Stimulated activated naive CD8-positive, alpha-beta T cell treated with anti-CD3 and anti-CD28 coated beads, Interleukin-15, amount 100 ng/mL, for 72 hours (primary cell): ENCODE results near the gene PPP2R3A.
"Not testable (repeated sequence)": the region's sequence is repeated elsewhere in the genome, so short reads cannot be mapped to it uniquely, and the experiment has no call there.

ENCODE experiments used
- ATAC-seq: fragments of 150-1000 bp; cut with Tn5 transposase; 2 replicates; pipeline ENCODE4 v1.10.0; 2021; ENCODE audit warnings: mild to moderate bottlenecking, moderate library complexity
- DNase-seq, 2 donors: peaks; one replicate each; pipeline ENCODE4 v3.0.0; 2021 to 2022
- H3K27ac Mint-ChIP-seq, 2 donors: one replicate each; pipeline ENCODE4 v1.8.0; 2022; ENCODE audit warnings: mild to moderate bottlenecking in 2 of 2, mixed read lengths in 2 of 2, moderate library complexity in 2 of 2
- H3K27me3 Mint-ChIP-seq: one replicate; pipeline ENCODE4 v1.8.0; 2022; ENCODE audit warnings: mixed read lengths
- H3K4me1 Mint-ChIP-seq: one replicate; pipeline ENCODE4 v1.8.0; 2022; ENCODE audit warnings: mild to moderate bottlenecking, mixed read lengths
- H3K4me3 Mint-ChIP-seq, 2 donors: one replicate each; pipeline ENCODE4 v1.8.0; 2022; ENCODE audit warnings: mild to moderate bottlenecking in 2 of 2, mixed read lengths in 2 of 2, moderate library complexity in 1 of 2
- H3K9me3 Mint-ChIP-seq, 2 donors: one replicate each; pipeline ENCODE4 v1.8.0; 2022; ENCODE audit warnings: mixed read lengths in 2 of 2

Gene PPP2R3A

GRCh38 chr3:136083641-136084382 is 118.3 kb downstream of the PPP2R3A start:
- H3K27me3 Mint-ChIP-seq, H3K4me3 Mint-ChIP-seq, ATAC-seq, H3K27ac Mint-ChIP-seq, DNase-seq, H3K4me1 Mint-ChIP-seq: not testable (repeated sequence)
- peaks cover 7 to 16% of the 10 kb centered on the region in 2 donors for H3K9me3 Mint-ChIP-seq

DNA sequence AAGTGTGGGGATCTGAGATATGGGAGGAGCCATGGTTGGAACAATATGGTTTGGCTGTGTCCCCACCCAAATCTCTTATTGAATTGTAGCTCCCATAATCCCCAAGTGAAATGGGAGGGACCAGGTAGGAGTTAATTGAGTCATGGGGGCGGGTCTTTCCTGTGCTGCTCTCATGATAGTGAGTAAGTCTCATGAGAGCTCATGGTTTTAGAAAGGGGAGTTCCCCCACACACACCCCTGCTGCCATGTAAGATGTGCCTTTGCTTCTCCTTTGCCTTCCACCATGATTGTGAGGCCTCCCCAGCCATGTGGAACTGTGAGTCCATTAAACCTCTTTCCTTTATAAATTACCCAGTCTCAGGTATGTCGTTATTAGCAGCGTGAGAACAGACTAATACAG is 119.5 kb downstream of the PPP2R3A start:
- not testable (repeated sequence) for H3K4me1 Mint-ChIP-seq, H3K27ac Mint-ChIP-seq, DNase-seq, H3K4me3 Mint-ChIP-seq, ATAC-seq, H3K27me3 Mint-ChIP-seq
- peaks cover 7 to 16% of the 10 kb centered on the region in 2 donors for H3K9me3 Mint-ChIP-seq

GRCh38 chr3:136093771-136094170 is 128.2 kb downstream of the PPP2R3A start:
- no peak overlapping the region for H3K27ac Mint-ChIP-seq
- H3K4me1 Mint-ChIP-seq: peaks cover 5% of the 10 kb centered on the region
- no peak overlapping the region for H3K4me3 Mint-ChIP-seq
- H3K9me3 Mint-ChIP-seq: no peaks in the 10 kb centered on the region
- H3K27me3 Mint-ChIP-seq: peaks cover 7% of the 10 kb centered on the region
- no peak for DNase-seq
- ATAC-seq: no peak

- H3K9me3 Mint-ChIP-seq: no peaks in the 10 kb centered on the region
- ATAC-seq: no peak
- no peak overlapping the region for H3K4me3 Mint-ChIP-seq
- no peak for DNase-seq
- peaks cover 24% of the 10 kb centered on the region for H3K4me1 Mint-ChIP-seq
- H3K27me3 Mint-ChIP-seq: no peaks in the 10 kb centered on the region
- H3K27ac Mint-ChIP-seq: no peak overlapping the region
Measured at GRCh38 chr3:136105044-136105443, 139.5 kb downstream of the PPP2R3A start.

GRCh38 chr3:136106101-136106500 is 140.6 kb downstream of the PPP2R3A start:
- no peak overlapping the region for H3K27ac Mint-ChIP-seq
- peaks cover 27% of the 10 kb centered on the region for H3K4me1 Mint-ChIP-seq
- ATAC-seq (no peak), DNase-seq (no peak)
- no peaks in the 10 kb centered on the region for H3K9me3 Mint-ChIP-seq
- no peak overlapping the region for H3K4me3 Mint-ChIP-seq
- no peaks in the 10 kb centered on the region for H3K27me3 Mint-ChIP-seq

DNA sequence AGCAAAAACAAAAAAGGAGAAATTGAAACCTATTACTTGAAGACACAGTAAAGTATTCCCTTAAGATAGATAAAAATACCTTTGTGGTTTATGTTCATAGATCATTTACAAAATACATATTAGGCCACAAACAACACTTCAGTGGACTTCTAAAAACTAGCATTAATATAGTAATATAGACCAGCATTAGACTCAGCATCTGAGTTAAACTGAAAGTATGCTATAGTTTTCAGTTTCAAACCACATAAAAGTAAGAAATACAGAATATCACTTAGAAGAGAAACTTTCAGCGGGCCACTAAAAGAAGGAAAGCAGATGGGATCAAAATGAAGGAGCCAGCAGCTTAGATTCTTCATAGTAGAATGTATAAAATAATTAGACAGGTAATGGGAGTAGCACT is 144.0 kb downstream of the PPP2R3A start:
- H3K4me3 Mint-ChIP-seq: peak overlapping the region in 1 of 2 donors; percentile 2
- H3K4me1 Mint-ChIP-seq: peaks cover 27% of the 10 kb centered on the region
- no peaks in the 10 kb centered on the region for H3K9me3 Mint-ChIP-seq
- H3K27ac Mint-ChIP-seq: no peak overlapping the region
- ATAC-seq (peak; percentile 76), DNase-seq (no peak)
- H3K27me3 Mint-ChIP-seq: no peaks in the 10 kb centered on the region

- Mint-ChIP-seq H3K27me3 (no peaks in the 10 kb centered on the region), H3K9me3 (no peaks in the 10 kb centered on the region), H3K4me1 (peaks cover 19% of the 10 kb centered on the region), H3K27ac (no peak overlapping the region), H3K4me3 (no peak overlapping the region)
- no peak for ATAC-seq
- DNase-seq: no peak
Measured at GRCh38 chr3:136110481-136110880, 145.0 kb downstream of the PPP2R3A start.

- Mint-ChIP-seq H3K4me3 (no peak overlapping the region), H3K4me1 (peaks cover 9% of the 10 kb centered on the region), H3K9me3 (peaks cover 0 to 12% of the 10 kb centered on the region in 2 donors), H3K27ac (no peak overlapping the region), H3K27me3 (no peaks in the 10 kb centered on the region)
- DNase-seq: no peak
- no peak for ATAC-seq
Measured at GRCh38 chr3:136114421-136114820, 148.9 kb downstream of the PPP2R3A start.

DNA sequence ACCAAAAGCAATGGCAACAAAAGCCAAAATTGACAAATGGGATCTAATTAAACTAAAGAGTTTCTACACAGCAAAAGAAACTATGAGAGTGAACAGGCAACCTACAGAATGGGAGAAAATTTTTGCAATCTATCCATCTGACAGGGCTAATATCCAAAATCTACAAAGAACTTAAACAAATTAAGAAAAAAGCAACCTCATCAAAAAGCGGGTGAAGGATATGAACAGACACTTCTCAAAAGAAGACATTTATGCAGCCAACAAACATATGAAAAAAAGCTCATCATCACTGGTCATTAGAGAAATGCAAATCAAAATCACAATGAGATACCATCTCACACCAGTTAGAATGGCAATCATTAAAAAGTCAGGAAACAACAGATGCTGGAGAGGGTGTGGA is 153.8 kb downstream of the PPP2R3A start:
- DNase-seq, ATAC-seq, H3K27ac Mint-ChIP-seq, H3K4me1 Mint-ChIP-seq, H3K27me3 Mint-ChIP-seq, H3K4me3 Mint-ChIP-seq: not testable (repeated sequence)
- peaks cover 0 to 12% of the 10 kb centered on the region in 2 donors for H3K9me3 Mint-ChIP-seq

DNA sequence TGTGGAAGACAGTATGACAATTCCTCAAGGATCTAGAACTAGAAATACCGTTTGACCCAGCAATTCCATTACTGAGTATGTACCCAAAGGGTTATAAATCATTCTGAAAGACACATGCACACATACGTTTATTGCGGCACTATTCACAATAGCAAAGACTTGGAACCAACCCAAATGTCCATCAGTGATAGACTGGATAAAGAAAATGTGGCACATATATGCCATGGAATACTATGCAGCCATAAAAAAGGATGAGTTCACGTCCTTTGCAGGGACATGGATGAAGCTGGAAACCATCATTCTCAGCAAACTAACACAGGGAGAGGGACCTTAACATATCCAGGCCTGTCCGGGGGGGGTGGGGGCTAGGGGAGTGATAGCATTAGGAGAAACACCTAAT is 154.3 kb downstream of the PPP2R3A start:
- H3K4me1 Mint-ChIP-seq, H3K27me3 Mint-ChIP-seq, H3K4me3 Mint-ChIP-seq, DNase-seq, ATAC-seq, H3K27ac Mint-ChIP-seq: not testable (repeated sequence)
- H3K9me3 Mint-ChIP-seq: peaks cover 0 to 12% of the 10 kb centered on the region in 2 donors

GRCh38 chr3:136120373-136121348 is 155.1 kb downstream of the PPP2R3A start:
- H3K4me3 Mint-ChIP-seq: no peak overlapping the region
- H3K27me3 Mint-ChIP-seq: no peaks in the 10 kb centered on the region
- peaks cover 0 to 12% of the 10 kb centered on the region in 2 donors for H3K9me3 Mint-ChIP-seq
- ATAC-seq (no peak), DNase-seq (no peak)
- no peaks in the 10 kb centered on the region for H3K4me1 Mint-ChIP-seq
- H3K27ac Mint-ChIP-seq: peak overlapping the region in 1 of 2 donors; percentile 55

- Mint-ChIP-seq H3K9me3 (peaks cover under 1 to 4% of the 10 kb centered on the region in 2 donors), H3K27me3 (no peaks in the 10 kb centered on the region), H3K27ac (no peak overlapping the region), H3K4me3 (no peak overlapping the region), H3K4me1 (no peaks in the 10 kb centered on the region)
- ATAC-seq (no peak), DNase-seq (no peak)
Measured at GRCh38 chr3:136122006-136122405, 156.5 kb downstream of the PPP2R3A start.

DNA sequence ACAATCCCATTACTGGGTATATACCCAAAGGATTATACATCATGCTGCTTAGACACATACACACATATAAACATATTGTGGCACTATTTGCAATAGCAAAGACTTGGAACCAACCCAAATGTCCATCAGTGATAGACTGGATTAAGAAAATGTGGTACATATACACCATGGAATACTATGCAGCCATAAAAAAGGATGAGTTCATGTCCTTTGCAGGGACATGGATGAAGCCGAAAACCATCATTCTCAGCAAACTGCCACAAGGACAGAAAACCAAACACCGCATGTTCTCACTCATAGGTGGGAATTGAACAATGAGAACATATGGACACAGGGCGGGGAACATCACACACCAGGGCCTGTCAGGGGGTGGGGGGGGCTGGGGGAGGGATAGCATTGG is 166.1 kb downstream of the PPP2R3A start:
- Mint-ChIP-seq H3K4me1 (peaks cover 11% of the 10 kb centered on the region), H3K9me3 (peaks cover 14 to 15% of the 10 kb centered on the region in 2 donors)
- not testable (repeated sequence) for H3K4me3 Mint-ChIP-seq, DNase-seq, ATAC-seq, H3K27ac Mint-ChIP-seq, H3K27me3 Mint-ChIP-seq

GRCh38 chr3:136134091-136134490 is 168.6 kb downstream of the PPP2R3A start:
- peaks cover under 1% of the 10 kb centered on the region in 2 donors for H3K9me3 Mint-ChIP-seq
- H3K4me1 Mint-ChIP-seq: peaks cover 11% of the 10 kb centered on the region
- H3K27me3 Mint-ChIP-seq: no peaks in the 10 kb centered on the region
- H3K27ac Mint-ChIP-seq: no peak overlapping the region
- ATAC-seq: no peak
- DNase-seq: no peak
- no peak overlapping the region for H3K4me3 Mint-ChIP-seq

- peak; percentile 28 for ATAC-seq
- Mint-ChIP-seq H3K27ac (no peak overlapping the region), H3K4me1 (peaks cover 11% of the 10 kb centered on the region), H3K27me3 (no peaks in the 10 kb centered on the region), H3K9me3 (no peaks in the 10 kb centered on the region), H3K4me3 (no peak overlapping the region)
- DNase-seq: no peak
Measured at GRCh38 chr3:136135039-136135802, 169.7 kb downstream of the PPP2R3A start.
